AG09309 (cell line): ENCODE results near the gene DACH1.

Experiments
- DNase-seq: peaks from one replicate; pipeline ENCODE4 v3.0.0-alpha.2; 2010; ENCODE audit warnings: low read depth
- H3K4me3 ChIP-seq: 2 replicates; pipeline ENCODE4 v1.5.1; 2011; ENCODE audit warnings: mild to moderate bottlenecking, low read depth, low read length, moderate library complexity; ENCODE audit not compliant: control insufficient read depth
- CTCF ChIP-seq: IDR thresholded peaks from 2 replicates; pipeline ENCODE4 v1.5.1; 2011; ENCODE audit warnings: mild to moderate bottlenecking, low read depth, low read length, inconsistent platforms; ENCODE audit not compliant: insufficient read depth, control insufficient read depth; ENCODE audit errors: missing control alignments

DACH1 gene

GRCh38 chr13:71695662-71696061 is 171.3 kb downstream of the DACH1 start:
- no peak for TF ChIP-seq CTCF
- no peak for DNase-seq
- H3K4me3 ChIP-seq: no peak overlapping the region

- DNase-seq: no peak
- no peak overlapping the region for H3K4me3 ChIP-seq
- no peak for TF ChIP-seq CTCF
Observed at GRCh38 chr13:71685072-71685471, 181.9 kb downstream of the DACH1 start.

GRCh38 chr13:71681901-71682613 is 184.9 kb downstream of the DACH1 start:
- TF ChIP-seq CTCF: no peak
- DNase-seq: no peak
- H3K4me3 ChIP-seq: no peak overlapping the region

GRCh38 chr13:71677124-71677523 is 189.9 kb downstream of the DACH1 start:
- TF ChIP-seq CTCF: no peak
- H3K4me3 ChIP-seq: no peak overlapping the region
- DNase-seq: no peak

GRCh38 chr13:71672512-71672911 is 194.5 kb downstream of the DACH1 start:
- H3K4me3 ChIP-seq: no peak overlapping the region
- no peak for DNase-seq
- no peak for TF ChIP-seq CTCF

GRCh38 chr13:71663431-71663830 is 203.6 kb downstream of the DACH1 start:
- no peak for DNase-seq
- no peak for TF ChIP-seq CTCF
- no peak overlapping the region for H3K4me3 ChIP-seq
